IPS DF 4.7 (cell line): ENCODE data around the gene ERF.

Source experiments
- DNase-seq: peaks from one replicate; pipeline ENCODE4 v3.0.0-alpha.2; 2013; ENCODE audit warnings: low spot score; ENCODE audit errors: extremely low read depth

ERF gene

DNA sequence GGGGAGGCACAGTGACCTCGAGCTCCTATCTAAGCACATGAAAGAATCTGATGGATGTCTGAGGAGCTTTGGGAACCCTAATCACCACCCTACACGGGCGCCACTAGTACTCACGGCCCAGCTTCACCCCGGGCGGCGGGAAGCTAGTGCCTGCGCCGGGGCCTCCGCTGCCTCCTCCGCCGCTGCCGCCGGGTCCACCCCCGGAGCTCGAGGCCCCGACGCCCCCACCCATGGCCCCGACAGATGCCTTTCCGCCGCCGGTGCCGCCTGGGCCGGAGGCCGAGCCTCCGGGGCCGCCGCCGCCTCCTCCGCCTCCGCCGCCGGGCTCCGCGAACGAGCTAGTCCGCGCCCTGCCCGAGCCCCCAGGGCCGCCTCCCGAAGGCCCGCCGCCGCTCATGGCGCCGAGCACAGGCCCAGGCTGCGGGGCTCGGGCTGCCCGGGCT lies 12.8 kb downstream of the ERF start:
- no peak for DNase-seq

DNA sequence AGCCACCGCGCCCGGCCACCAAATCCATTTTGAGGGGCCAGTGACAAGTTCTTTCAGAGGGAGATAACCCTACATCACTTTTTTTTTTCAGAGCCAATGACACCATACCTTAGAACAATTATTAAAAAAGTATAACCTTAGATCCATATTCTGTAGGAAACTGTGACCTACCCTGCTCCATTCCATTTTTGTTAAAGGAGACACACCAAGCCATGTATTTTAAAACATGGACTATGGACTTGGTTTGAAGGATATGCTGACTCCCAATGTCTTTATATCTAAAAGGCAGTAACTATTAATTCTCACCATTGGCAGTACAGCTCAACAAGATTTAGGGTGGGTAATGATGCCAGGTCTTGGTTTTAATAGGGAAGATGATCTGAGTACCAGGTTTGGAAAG lies 13.6 kb downstream of the ERF start:
- no peak for DNase-seq

DNA sequence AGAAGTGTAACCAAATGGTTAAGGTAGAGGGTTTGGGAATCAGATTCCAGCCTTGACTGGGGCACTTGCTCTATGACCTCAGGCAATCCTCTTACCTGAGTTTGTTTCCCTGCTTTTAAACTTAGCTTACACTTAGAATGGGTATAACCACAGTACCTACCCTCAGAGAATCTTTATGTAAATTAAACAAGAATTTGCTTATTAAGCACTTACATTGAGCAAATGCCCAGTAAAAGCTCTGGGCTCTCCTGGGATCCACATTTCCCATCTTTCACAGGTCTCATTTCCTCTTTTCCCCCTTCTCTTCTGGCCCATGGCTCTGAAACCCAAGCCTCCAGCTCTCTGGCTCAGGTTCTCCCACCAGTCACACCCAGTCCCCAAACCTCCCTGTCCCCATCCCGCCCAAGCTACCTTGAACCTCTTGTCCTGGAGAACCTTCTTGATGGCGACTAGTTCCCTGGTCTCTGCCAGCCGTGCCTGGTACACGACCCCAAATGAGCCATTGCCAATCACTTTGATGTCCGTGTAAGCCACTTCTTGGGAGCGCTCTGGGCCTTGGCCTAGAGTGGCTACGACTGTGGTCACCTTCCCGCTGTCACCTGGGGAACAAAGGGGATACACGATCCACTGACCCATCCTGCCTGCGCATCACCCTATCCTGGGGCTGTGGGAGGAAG lies 15.2 kb downstream of the ERF start:
- DNase-seq, result no peak

DNA sequence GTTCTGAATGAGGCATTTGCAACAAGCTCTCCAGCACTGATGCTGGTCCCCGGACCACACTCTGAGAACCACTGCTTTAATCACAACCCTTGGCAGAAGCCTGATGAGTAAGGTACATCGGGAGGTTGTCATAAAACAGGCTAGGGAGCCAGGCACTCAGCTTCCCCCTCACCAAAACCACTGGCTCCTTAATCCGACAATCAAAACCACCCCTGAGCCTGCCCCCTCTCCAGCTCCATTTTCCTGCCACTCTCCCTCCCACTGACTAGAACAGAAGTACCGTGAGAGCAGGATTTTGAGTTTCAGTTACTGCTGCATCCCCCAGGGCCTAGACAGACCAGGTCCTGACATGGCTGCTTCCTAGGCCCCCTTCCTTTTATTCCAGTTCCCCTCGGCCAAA lies 19.7 kb downstream of the ERF start:
- no peak for DNase-seq

DNA sequence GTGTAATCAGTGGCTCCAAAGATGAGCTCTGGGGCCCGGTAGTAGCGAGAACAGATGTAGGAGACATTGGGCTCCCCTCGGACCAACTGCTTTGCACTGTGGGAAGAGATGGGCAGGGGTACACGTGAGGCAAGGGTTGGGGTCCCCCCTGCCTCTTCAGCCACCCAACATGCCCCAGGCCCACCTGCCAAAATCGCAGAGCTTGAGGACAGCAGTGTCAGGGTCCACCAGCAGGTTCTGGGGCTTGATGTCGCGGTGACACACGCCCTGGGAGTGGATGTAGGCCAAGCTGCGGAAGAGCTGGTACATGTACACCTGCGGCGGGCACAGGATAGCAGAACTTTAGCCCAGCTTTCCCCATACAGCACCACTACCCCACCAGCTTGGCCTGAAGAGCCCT lies 20.6 kb downstream of the ERF start:
- DNase-seq, result no peak

DNA sequence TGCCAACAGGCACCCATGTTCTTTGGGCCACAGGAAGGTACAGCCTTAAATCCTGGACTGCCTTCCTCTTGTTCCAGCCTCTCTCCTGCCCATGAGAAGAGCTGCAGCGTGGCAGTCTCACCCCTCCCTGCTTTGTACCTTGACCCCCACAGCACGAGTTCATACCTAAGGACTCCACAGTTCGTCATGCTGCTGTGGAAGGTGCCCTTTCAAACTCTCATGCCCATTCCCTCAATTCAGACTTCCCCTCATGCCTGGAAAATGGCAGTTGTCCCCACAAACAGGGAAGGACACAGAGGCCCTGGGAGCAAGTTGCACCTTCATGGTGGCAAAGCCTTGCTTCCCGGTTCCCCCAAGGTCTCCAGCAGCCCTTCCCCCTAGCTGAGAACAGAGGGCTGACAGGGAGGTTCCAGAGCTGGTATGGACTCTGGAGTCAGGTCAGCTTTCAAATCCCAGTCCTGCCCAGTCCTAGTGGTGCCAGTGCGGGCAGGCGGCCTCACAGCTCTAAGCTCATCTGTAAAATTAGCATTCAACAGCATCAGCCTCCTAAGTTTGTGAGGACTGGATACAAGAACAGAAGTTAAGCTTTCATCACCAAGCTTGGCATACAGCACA lies 21.1 kb downstream of the ERF start:
- DNase-seq, result no peak

DNA sequence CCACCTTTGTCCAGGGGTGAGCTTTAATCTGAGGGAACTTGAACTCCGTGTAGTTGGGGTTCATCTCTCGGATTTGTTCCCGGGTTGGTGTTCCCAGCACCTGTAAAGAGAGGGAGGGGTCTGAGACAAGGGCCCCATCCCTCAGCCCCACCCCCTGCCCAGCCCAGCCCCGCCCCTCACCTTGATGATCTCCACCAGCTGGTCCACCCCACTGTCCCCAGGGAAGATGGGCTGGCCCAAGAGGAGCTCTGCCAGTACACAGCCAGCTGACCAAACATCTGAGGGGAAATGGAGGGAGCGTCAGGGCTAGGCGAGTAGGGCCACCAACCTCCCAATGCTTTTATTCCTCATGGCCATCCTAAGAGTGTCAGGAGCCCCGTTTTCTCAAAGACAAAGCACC lies 21.8 kb downstream of the ERF start:
- no peak for DNase-seq

GRCh38 chr19:42232435-42232834 lies 22.5 kb downstream of the ERF start:
- no peak for DNase-seq

DNA sequence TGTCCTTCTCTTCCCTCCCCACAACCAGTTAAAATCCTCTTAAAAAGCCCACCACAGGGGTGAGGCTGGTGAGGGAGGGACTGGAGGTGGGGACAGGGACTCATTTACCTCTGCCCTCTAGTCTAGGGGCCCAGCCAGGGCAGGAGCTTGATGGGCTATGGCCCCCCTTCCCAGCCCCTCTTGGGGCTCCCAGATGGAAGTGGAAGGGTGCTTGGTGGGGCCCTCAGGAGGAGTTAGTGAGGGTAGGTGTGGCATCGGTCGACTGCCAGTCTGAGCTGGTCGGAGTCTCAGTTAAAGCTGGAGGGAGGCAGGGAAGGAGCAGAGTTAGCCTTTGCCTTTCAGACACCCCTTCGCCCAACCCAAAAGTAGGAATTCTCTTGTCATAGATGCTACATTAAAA lies 24.4 kb downstream of the ERF start:
- no peak for DNase-seq

GRCh38 chr19:42229855-42230351 lies 25.0 kb downstream of the ERF start:
- DNase-seq, result no peak

- DNase-seq, result no peak
These were observed 25.6 kb downstream of the ERF start for GRCh38 chr19:42229301-42229854.

GRCh38 chr19:42228641-42229040 lies 26.3 kb downstream of the ERF start:
- no peak for DNase-seq

- no peak for DNase-seq
These were observed 28.0 kb downstream of the ERF start for GRCh38 chr19:42226886-42227285.

DNA sequence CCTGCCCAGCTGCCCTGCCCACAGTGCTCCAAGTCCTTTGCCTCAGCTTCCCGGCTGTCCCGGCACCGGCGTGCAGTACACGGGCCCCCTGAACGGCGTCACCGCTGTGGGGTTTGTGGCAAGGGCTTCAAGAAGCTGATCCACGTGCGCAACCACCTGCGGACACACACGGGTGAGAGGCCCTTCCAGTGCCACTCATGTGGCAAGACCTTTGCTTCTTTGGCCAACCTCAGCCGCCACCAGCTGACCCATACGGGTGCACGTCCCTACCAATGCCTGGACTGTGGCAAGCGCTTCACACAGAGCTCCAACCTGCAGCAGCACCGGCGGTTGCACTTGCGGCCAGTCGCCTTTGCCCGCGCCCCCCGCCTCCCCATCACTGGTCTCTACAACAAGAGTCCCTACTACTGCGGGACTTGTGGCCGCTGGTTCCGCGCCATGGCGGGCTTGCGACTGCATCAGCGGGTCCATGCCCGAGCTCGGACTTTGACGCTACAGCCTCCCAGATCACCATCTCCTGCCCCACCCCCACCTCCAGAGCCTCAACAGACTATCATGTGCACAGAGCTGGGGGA lies 29.1 kb downstream of the ERF start:
- DNase-seq, result no peak

- DNase-seq, result no peak
These were observed 29.8 kb downstream of the ERF start for GRCh38 chr19:42224940-42225717.

DNA sequence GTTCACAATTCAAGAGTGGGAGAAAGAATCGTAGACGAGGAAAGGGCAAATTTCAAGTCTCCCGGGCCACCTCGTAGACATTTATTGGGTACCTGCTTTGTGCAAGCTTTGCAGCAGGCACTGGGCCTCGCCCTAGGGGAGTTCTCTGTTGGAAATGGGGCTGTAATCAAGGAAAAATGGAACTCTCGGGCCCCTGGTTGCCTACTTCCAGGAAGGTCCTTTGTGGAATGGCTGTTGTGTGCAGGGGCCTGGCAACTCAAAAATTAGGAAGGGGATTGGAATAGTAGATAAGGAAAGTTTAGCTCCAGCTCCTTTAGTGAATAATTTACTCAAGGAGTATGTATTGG lies 34.2 kb downstream of the ERF start:
- DNase-seq, result no peak

- DNase-seq, result peak; percentile 97
These were observed 34.8 kb downstream of the ERF start, which contains the start of gene ZNF526 for GRCh38 chr19:42219812-42220750. Gene ZNF526, plus strand, starts transcription at chr19:42220312. Its CDS starts 4,092 bp downstream, at chr19:42224404.

- peak; percentile 80 for DNase-seq
These were observed 37.1 kb downstream of the ERF start, which contains the start of gene DEDD2 for GRCh38 chr19:42217520-42218437. Gene DEDD2, minus strand, starts transcription at chr19:42217677. Its CDS starts 670 bp downstream, at chr19:42217007.
